Epithelial cell of esophagus (primary cell): Measurements from ENCODE around the gene CYP3A5.

Experiments used
- DNase-seq: peaks from one replicate; pipeline ENCODE4 v3.0.0; 2010; ENCODE audit warnings: low read depth
- H3K4me3 ChIP-seq: 2 replicates; pipeline ENCODE4 v1.5.1; 2011; ENCODE audit warnings: mild to moderate bottlenecking, low read length, control low read depth
- CTCF ChIP-seq: IDR thresholded peaks from 2 replicates; pipeline ENCODE4 v1.5.1; 2011; ENCODE audit warnings: low read depth, mild to moderate bottlenecking, low read length, control low read depth, inconsistent platforms; ENCODE audit not compliant: insufficient read depth; ENCODE audit errors: missing control alignments

Gene CYP3A5

GRCh38 chr7:99605527-99605926 lies 74.3 kb downstream of the CYP3A5 start:
- TF ChIP-seq CTCF, result no peak
- DNase-seq, result no peak
- H3K4me3 ChIP-seq, result no peak overlapping the region

GRCh38 chr7:99601656-99602310 lies 78.0 kb downstream of the CYP3A5 start:
- TF ChIP-seq CTCF, result no peak
- no peak overlapping the region for H3K4me3 ChIP-seq
- DNase-seq, result no peak

GRCh38 chr7:99599836-99600235 lies 80.0 kb downstream of the CYP3A5 start:
- no peak for TF ChIP-seq CTCF
- H3K4me3 ChIP-seq, result no peak overlapping the region
- no peak for DNase-seq
